ENCODE data around the gene ARHGAP23. TPM values are rescaled to one million over a fixed set of nuclear protein-coding genes. Genes with fewer than 3 reads are reported as not detected.

ARHGAP23 gene
- polyA plus RNA-seq, 5 donors = 27.3 to 38.1 (median 31.9) TPM

- no peak for DNase-seq
Observed at GRCh38 chr17:38440614-38441397, 12.5 kb downstream of the ARHGAP23 start.

GRCh38 chr17:38441429-38442061 is 13.3 kb downstream of the ARHGAP23 start:
- DNase-seq = no peak

GRCh38 chr17:38442548-38442947 is 14.3 kb downstream of the ARHGAP23 start:
- no peak for DNase-seq

- no peak for DNase-seq
Observed at GRCh38 chr17:38443356-38444031, 15.2 kb downstream of the ARHGAP23 start.

- DNase-seq = no peak
Observed at GRCh38 chr17:38444151-38444550, 15.9 kb downstream of the ARHGAP23 start.

GRCh38 chr17:38447502-38448085 is 19.3 kb downstream of the ARHGAP23 start:
- no peak for DNase-seq

- no peak for DNase-seq
Observed at GRCh38 chr17:38448208-38448771, 20.0 kb downstream of the ARHGAP23 start.

GRCh38 chr17:38449364-38449763 is 21.1 kb downstream of the ARHGAP23 start:
- no peak for DNase-seq

- DNase-seq = no peak
Observed at GRCh38 chr17:38450557-38451029, 22.3 kb downstream of the ARHGAP23 start.

GRCh38 chr17:38451030-38451839 is 23.0 kb downstream of the ARHGAP23 start:
- DNase-seq = no peak

GRCh38 chr17:38451840-38452529 is 23.7 kb downstream of the ARHGAP23 start:
- DNase-seq = peak; percentile 67 to 74

- no peak for DNase-seq
Observed at GRCh38 chr17:38452719-38453118, 24.5 kb downstream of the ARHGAP23 start.

- DNase-seq = no peak
Observed at GRCh38 chr17:38453951-38454421, 25.7 kb downstream of the ARHGAP23 start.

- DNase-seq = no peak
Observed at GRCh38 chr17:38454532-38454931, 26.3 kb downstream of the ARHGAP23 start.

GRCh38 chr17:38455288-38455915 is 27.1 kb downstream of the ARHGAP23 start:
- no peak for DNase-seq

- DNase-seq = no peak
Observed at GRCh38 chr17:38456031-38456815, 28.0 kb downstream of the ARHGAP23 start.

- no peak for DNase-seq
Observed at GRCh38 chr17:38457577-38458371, 29.5 kb downstream of the ARHGAP23 start.

GRCh38 chr17:38458521-38458920 is 30.3 kb downstream of the ARHGAP23 start:
- no peak for DNase-seq
